A549 treated with ZK216348 at 1 μM for 4 hours (cell line): Measurements from ENCODE around the gene BRIP1. TPM values are rescaled to one million over a fixed set of nuclear protein-coding genes. Genes with fewer than 3 reads are reported as not detected.

Experiments used
- total RNA-seq: library from RNA; stranded (reverse); fragments of 200-300 nt; extraction: Qiagen RNA extraction; gene quantifications from 5 replicates; pipeline ENCODE4 v1.2.3, GENCODE V29; 2022; ENCODE audit warnings: low read depth

BRIP1 gene
- 2.3 to 4.8 TPM (median 3.8 TPM) in 5 replicates for total RNA-seq

GRCh38 chr17:61862975-61863800 lies at the start of gene BRIP1:
Gene BRIP1 (minus strand): TSS chr17:61863528. CDS start chr17:61861539, 1,989 bp downstream.

Other genes starting within 250 kb of the BRIP1 start
- 9.2 to 16.1 TPM (median 13.3 TPM) in 5 replicates for gene INTS2, start 64.5 kb upstream of the BRIP1 start, total RNA-seq
- gene MED13, start 201.8 kb upstream of the BRIP1 start, total RNA-seq = 12.7 to 25.1 TPM (median 19.6 TPM) in 5 replicates